Hepatocyte (in vitro differentiated cells): Measurements from ENCODE around the gene LRRC8A. TPM values are rescaled to one million over a fixed set of nuclear protein-coding genes. Genes with fewer than 3 reads are reported as not detected.

ENCODE experiments used
- DNase-seq: peaks from one replicate; pipeline ENCODE4 v3.0.0-alpha.2; 2016; ENCODE audit warnings: low spot score
- H2AFZ ChIP-seq: fragments of 200-600 bp; sonication (generic); 2 replicates; pipeline ENCODE4 v1.6.0; 2016; ENCODE audit warnings: antibody characterized with exemption, mild to moderate bottlenecking
- H3K27ac ChIP-seq: fragments of 200-600 bp; sonication (generic); 2 replicates; pipeline ENCODE4 v1.5.1; 2016; ENCODE audit warnings: mild to moderate bottlenecking
- H3K27me3 ChIP-seq: fragments of 200-600 bp; sonication (generic); 2 replicates; pipeline ENCODE4 v1.6.1; 2016
- H3K36me3 ChIP-seq: fragments of 200-600 bp; sonication (generic); replicated peaks from 2 replicates; pipeline ENCODE4 v1.5.1; 2016; ENCODE audit warnings: low read depth; ENCODE audit not compliant: insufficient read depth
- H3K4me1 ChIP-seq: fragments of 200-600 bp; sonication (generic); 2 replicates; pipeline ENCODE4 v1.5.1; 2016; ENCODE audit warnings: mild to moderate bottlenecking, moderate library complexity; ENCODE audit not compliant: insufficient read depth
- H3K4me2 ChIP-seq: fragments of 200-600 bp; sonication (generic); 2 replicates; pipeline ENCODE4 v1.6.0; 2016
- H3K4me3 ChIP-seq: fragments of 200-600 bp; sonication (generic); 2 replicates; pipeline ENCODE4 v1.5.1; 2016; ENCODE audit warnings: mild to moderate bottlenecking
- H3K79me2 ChIP-seq: fragments of 200-600 bp; sonication (generic); 2 replicates; pipeline ENCODE4 v1.6.0; 2017; ENCODE audit warnings: mild to moderate bottlenecking
- H3K9me2 ChIP-seq: fragments of 200-600 bp; sonication (generic); replicated peaks from 2 replicates; pipeline ENCODE4 v1.6.0; 2017; ENCODE audit warnings: mild to moderate bottlenecking; ENCODE audit not compliant: insufficient read depth
- H3K9me3 ChIP-seq: fragments of 200-600 bp; sonication (generic); 2 replicates; pipeline ENCODE4 v1.5.1; 2016; ENCODE audit warnings: low read depth, mild to moderate bottlenecking
- H4K20me1 ChIP-seq: fragments of 200-600 bp; sonication (generic); 2 replicates; pipeline ENCODE4 v1.6.0; 2016; ENCODE audit warnings: mild to moderate bottlenecking; ENCODE audit not compliant: insufficient read depth, poor library complexity, severe bottlenecking
- EZH2 ChIP-seq: fragments of 200-600 bp; sonication (generic); IDR thresholded peaks from 2 replicates; pipeline ENCODE4 v1.6.1; 2016; ENCODE audit warnings: antibody characterized with exemption, mild to moderate bottlenecking, borderline replicate concordance
- EZH2phosphoT487 ChIP-seq: fragments of 200-600 bp; sonication (generic); IDR thresholded peaks from one replicate; pipeline ENCODE4 v1.6.1; 2018; ENCODE audit warnings: antibody characterized with exemption, mild to moderate bottlenecking, low read depth, moderate library complexity; ENCODE audit not compliant: unreplicated experiment, severe bottlenecking
- WGBS: methylation state at CpG from one replicate; pipeline ENCODE4 v1.1.6; 2016; ENCODE audit warnings: low lambda C conversion rate; ENCODE audit errors: missing lambda C conversion rate; 5-methylcytosine and 5-hydroxymethylcytosine counted together
- polyA plus RNA-seq: library from polyadenylated mRNA; unstranded; fragments of >200 nt; fragmentation: Nextera tagmentation; extraction: Ambion mirVana; gene quantifications from 2 replicates; pipeline ENCODE4 v1.2.1, GENCODE V29; 2016
- total RNA-seq: library from RNA; depleted of rRNA; stranded (reverse); fragments of >200 nt; gene quantifications from 2 replicates; pipeline ENCODE4 v1.2.3, GENCODE V29; 2014
- TF ChIP-seq, protein P1 (sequence below): fragments of 200-600 bp; sonication (generic); IDR thresholded peaks from 2 replicates; pipeline ENCODE4 v1.5.1; 2016; ENCODE audit warnings: antibody characterized with exemption, mild to moderate bottlenecking; ENCODE audit not compliant: poor library complexity

LRRC8A gene
- total and polyA plus RNA-seq, 2 experiments from 2014 or later: 30.7 to 55.6 TPM

DNA sequence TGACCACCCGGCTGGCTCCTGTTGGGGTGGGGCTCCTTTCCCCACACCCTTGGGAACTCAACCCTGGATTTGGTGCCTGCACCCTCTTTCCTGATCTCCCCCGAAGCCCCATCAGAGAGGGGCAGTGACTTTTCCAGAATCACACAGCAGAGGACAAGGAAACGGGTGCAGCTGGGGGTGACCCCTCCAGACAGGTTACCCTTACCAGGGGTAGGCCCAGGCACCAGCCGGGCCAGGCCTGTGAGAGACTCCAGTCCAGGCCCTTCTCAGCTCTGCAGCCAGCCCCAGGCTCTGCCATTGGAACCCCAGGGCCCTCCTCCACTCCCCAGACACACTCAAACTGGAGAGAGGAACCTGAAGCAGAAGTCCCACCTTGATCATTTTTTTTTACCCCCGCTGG lies 19.9 kb downstream of the LRRC8A start:
- no peaks in the 10 kb centered on the region for H3K9me2 ChIP-seq
- peaks cover 29% of the 10 kb centered on the region for H3K79me2 ChIP-seq
- H3K4me2 ChIP-seq: no peak overlapping the region
- H3K4me1 ChIP-seq: no peaks in the 10 kb centered on the region
- DNase-seq: no peak
- no peaks in the 10 kb centered on the region for H4K20me1 ChIP-seq
- no peak overlapping the region for H3K27ac ChIP-seq
- H3K36me3 ChIP-seq: no peaks in the 10 kb centered on the region
- H3K27me3 ChIP-seq: no peaks in the 10 kb centered on the region
- no peaks in the 10 kb centered on the region for H3K9me3 ChIP-seq
- WGBS: 97% methylated on average over 5 of the region's 5 CpGs
- no peak overlapping the region for H2AFZ ChIP-seq
- TF ChIP-seq, protein P1, sequence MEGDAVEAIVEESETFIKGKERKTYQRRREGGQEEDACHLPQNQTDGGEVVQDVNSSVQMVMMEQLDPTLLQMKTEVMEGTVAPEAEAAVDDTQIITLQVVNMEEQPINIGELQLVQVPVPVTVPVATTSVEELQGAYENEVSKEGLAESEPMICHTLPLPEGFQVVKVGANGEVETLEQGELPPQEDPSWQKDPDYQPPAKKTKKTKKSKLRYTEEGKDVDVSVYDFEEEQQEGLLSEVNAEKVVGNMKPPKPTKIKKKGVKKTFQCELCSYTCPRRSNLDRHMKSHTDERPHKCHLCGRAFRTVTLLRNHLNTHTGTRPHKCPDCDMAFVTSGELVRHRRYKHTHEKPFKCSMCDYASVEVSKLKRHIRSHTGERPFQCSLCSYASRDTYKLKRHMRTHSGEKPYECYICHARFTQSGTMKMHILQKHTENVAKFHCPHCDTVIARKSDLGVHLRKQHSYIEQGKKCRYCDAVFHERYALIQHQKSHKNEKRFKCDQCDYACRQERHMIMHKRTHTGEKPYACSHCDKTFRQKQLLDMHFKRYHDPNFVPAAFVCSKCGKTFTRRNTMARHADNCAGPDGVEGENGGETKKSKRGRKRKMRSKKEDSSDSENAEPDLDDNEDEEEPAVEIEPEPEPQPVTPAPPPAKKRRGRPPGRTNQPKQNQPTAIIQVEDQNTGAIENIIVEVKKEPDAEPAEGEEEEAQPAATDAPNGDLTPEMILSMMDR: no peak
- TF ChIP-seq EZH2: no peak
- TF ChIP-seq EZH2phosphoT487: no peak
- no peak overlapping the region for H3K4me3 ChIP-seq

DNA sequence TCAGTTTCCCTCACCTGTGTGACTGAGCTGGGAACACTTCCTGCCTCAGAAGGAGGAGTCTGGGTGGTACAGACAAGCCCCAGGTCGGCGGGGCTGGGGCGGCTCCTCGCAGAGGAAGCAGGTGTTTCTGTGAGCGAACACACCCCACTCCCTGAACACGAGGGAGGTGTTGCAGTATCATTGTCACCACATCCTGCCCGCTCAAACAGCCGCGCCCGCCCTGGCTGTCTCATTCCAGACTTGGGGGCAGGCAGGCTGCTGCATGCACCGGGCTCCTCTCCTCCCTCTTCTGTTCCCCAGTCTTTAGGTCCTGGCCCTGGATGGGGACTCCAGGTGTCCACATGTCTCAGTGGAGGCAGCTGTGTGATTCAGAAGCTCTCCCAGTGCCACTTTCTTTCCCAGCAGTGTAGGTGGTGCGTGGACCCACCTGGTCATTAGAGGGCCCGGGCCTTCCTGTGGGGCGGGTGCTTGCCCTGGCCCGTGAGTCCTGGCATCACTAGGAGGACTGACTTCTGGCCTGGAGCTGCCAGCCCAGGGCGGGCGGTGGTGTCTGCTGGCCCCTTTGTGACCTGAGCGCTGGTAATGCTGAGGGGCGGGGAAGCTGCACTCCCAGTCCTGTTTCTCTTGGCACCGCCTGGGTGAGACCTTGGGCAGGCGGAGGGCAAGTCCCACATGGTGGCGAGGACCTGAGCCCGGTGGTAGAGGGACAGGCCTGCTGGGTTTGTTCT lies 20.6 kb downstream of the LRRC8A start:
- H3K79me2 ChIP-seq: peaks cover 29% of the 10 kb centered on the region
- TF ChIP-seq EZH2phosphoT487 (no peak), EZH2 (no peak)
- TF ChIP-seq, protein P1: no peak
- 92% methylated on average over 23 of the region's 23 CpGs for WGBS
- no peak for DNase-seq
- H3K36me3 ChIP-seq: no peaks in the 10 kb centered on the region
- H3K4me1 ChIP-seq: no peaks in the 10 kb centered on the region
- no peak overlapping the region for H3K27ac ChIP-seq
- no peaks in the 10 kb centered on the region for H3K9me2 ChIP-seq
- H3K4me3 ChIP-seq: no peak overlapping the region
- no peaks in the 10 kb centered on the region for H4K20me1 ChIP-seq
- no peaks in the 10 kb centered on the region for H3K27me3 ChIP-seq
- H3K4me2 ChIP-seq: no peak overlapping the region
- no peak overlapping the region for H2AFZ ChIP-seq
- H3K9me3 ChIP-seq: no peaks in the 10 kb centered on the region

DNA sequence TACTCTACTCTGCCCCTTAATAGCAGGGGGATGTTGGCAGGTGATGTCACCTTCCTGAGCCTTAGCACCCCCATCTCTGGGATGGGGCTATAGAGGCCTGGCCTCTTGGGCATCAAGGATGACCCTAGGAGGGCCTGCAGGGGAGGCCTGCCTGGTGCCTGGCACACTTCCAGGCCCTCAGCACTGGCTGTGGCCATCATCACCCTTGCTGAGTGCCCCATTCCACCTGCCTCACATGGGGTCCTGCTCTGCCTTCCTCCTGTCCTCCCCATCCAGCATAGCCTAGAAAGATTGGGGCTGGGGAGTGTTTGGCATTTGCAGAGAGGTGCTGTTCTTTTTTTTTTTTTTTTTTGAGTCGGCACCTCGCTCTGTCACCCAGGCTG lies 21.1 kb downstream of the LRRC8A start:
- no peak for DNase-seq
- no peaks in the 10 kb centered on the region for H3K4me1 ChIP-seq
- no peak overlapping the region for H3K4me2 ChIP-seq
- no peaks in the 10 kb centered on the region for H3K36me3 ChIP-seq
- no peak overlapping the region for H3K27ac ChIP-seq
- H3K79me2 ChIP-seq: peaks cover 28% of the 10 kb centered on the region
- H2AFZ ChIP-seq: no peak overlapping the region
- 85% methylated on average over 2 of the region's 2 CpGs for WGBS
- H3K9me3 ChIP-seq: no peaks in the 10 kb centered on the region
- H3K27me3 ChIP-seq: no peaks in the 10 kb centered on the region
- H4K20me1 ChIP-seq: no peaks in the 10 kb centered on the region
- no peaks in the 10 kb centered on the region for H3K9me2 ChIP-seq
- H3K4me3 ChIP-seq: no peak overlapping the region
- no peak for TF ChIP-seq EZH2phosphoT487
- no peak for TF ChIP-seq EZH2
- TF ChIP-seq, protein P1: no peak
